NCI-H146 treated with DMSO at 0.1 percent for 48 hours (cell line): ENCODE results near the gene SEMA6D.

Source experiments
- DNase-seq: peaks from one replicate; lab custom pipeline; 2025; ENCODE audit not compliant: unreplicated experiment; lab: John Stamatoyannopoulos, UW

The SEMA6D gene

GRCh38 chr15:47820747-47821319 lies 103.5 kb downstream of the SEMA6D start:
- no peak for DNase-seq

- DNase-seq = no peak
These were observed 104.7 kb downstream of the SEMA6D start for GRCh38 chr15:47822048-47822447.
